ENCODE data around the gene PDXK.

DNA sequence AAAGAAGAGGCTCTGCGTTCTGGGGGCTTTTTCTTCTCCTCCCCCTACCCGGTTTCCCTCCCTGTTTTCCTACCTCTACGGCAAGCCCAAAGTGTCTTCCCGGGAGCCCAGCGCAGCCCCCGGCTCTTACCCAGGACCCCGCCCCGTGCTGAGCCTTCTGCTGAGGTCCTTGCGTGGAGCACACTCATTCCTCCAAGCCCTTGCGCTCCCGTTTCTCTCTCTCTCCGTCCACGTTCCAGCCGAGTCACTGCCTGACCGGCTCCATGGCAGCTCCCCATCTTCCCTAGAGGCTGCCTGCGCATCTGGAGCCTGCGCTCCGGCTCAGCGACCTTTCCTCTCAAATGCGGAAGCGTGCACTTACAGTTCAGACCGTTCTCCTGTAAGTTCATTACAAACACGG is 24.9 kb upstream of the PDXK start:
- TF ChIP-seq, protein P1, sequence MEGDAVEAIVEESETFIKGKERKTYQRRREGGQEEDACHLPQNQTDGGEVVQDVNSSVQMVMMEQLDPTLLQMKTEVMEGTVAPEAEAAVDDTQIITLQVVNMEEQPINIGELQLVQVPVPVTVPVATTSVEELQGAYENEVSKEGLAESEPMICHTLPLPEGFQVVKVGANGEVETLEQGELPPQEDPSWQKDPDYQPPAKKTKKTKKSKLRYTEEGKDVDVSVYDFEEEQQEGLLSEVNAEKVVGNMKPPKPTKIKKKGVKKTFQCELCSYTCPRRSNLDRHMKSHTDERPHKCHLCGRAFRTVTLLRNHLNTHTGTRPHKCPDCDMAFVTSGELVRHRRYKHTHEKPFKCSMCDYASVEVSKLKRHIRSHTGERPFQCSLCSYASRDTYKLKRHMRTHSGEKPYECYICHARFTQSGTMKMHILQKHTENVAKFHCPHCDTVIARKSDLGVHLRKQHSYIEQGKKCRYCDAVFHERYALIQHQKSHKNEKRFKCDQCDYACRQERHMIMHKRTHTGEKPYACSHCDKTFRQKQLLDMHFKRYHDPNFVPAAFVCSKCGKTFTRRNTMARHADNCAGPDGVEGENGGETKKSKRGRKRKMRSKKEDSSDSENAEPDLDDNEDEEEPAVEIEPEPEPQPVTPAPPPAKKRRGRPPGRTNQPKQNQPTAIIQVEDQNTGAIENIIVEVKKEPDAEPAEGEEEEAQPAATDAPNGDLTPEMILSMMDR (IDR thresholded peaks at IDR 0.05), result no peak
- no peak for TF ChIP-seq JUND (IDR thresholded peaks at IDR 0.05)
- TF ChIP-seq EZH2phosphoT487 (IDR thresholded peaks at IDR 0.05; ENCODE audit: borderline replicate concordance, low read depth), result no peak
- TF ChIP-seq NFIC (IDR thresholded peaks at IDR 0.05; ENCODE audit: borderline replicate concordance), result no peak
- no peak for TF ChIP-seq SMC3 (IDR thresholded peaks at IDR 0.05; ENCODE audit: low read depth, low read length)
- TF ChIP-seq, protein P2, sequence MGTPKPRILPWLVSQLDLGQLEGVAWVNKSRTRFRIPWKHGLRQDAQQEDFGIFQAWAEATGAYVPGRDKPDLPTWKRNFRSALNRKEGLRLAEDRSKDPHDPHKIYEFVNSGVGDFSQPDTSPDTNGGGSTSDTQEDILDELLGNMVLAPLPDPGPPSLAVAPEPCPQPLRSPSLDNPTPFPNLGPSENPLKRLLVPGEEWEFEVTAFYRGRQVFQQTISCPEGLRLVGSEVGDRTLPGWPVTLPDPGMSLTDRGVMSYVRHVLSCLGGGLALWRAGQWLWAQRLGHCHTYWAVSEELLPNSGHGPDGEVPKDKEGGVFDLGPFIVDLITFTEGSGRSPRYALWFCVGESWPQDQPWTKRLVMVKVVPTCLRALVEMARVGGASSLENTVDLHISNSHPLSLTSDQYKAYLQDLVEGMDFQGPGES (IDR thresholded peaks at IDR 0.05; ENCODE audit: low read depth, low read length), result no peak
- TF ChIP-seq, protein P3, sequence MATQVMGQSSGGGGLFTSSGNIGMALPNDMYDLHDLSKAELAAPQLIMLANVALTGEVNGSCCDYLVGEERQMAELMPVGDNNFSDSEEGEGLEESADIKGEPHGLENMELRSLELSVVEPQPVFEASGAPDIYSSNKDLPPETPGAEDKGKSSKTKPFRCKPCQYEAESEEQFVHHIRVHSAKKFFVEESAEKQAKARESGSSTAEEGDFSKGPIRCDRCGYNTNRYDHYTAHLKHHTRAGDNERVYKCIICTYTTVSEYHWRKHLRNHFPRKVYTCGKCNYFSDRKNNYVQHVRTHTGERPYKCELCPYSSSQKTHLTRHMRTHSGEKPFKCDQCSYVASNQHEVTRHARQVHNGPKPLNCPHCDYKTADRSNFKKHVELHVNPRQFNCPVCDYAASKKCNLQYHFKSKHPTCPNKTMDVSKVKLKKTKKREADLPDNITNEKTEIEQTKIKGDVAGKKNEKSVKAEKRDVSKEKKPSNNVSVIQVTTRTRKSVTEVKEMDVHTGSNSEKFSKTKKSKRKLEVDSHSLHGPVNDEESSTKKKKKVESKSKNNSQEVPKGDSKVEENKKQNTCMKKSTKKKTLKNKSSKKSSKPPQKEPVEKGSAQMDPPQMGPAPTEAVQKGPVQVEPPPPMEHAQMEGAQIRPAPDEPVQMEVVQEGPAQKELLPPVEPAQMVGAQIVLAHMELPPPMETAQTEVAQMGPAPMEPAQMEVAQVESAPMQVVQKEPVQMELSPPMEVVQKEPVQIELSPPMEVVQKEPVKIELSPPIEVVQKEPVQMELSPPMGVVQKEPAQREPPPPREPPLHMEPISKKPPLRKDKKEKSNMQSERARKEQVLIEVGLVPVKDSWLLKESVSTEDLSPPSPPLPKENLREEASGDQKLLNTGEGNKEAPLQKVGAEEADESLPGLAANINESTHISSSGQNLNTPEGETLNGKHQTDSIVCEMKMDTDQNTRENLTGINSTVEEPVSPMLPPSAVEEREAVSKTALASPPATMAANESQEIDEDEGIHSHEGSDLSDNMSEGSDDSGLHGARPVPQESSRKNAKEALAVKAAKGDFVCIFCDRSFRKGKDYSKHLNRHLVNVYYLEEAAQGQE (IDR thresholded peaks at IDR 0.05; ENCODE audit: low read depth, low read length), result no peak

All from SK-N-SH (cell line).